Fibroblast of skin of right biceps (primary cell): ENCODE results near the gene ANK2.

ENCODE experiments used
- DNase-seq: peaks from one replicate; pipeline ENCODE4 v3.0.0-alpha.2; 2013

ANK2 gene

GRCh38 chr4:113293043-113293560 is 243.6 kb downstream of the ANK2 start:
- DNase-seq: peak; percentile 58

- DNase-seq: peak; percentile 23
Measured at GRCh38 chr4:113293674-113294073, 244.2 kb downstream of the ANK2 start.

GRCh38 chr4:113294908-113295307 is 245.5 kb downstream of the ANK2 start:
- DNase-seq: no peak

GRCh38 chr4:113300471-113300928 is 251.0 kb downstream of the ANK2 start:
- peak; percentile 77 for DNase-seq

GRCh38 chr4:113302051-113302450 is 252.6 kb downstream of the ANK2 start:
- DNase-seq: peak; percentile 36

GRCh38 chr4:113303315-113303714 is 253.9 kb downstream of the ANK2 start:
- peak; percentile 41 for DNase-seq

GRCh38 chr4:113311047-113311446 is 261.6 kb downstream of the ANK2 start:
- peak; percentile 15 for DNase-seq

- no peak for DNase-seq
Measured at GRCh38 chr4:113312529-113312928, 263.1 kb downstream of the ANK2 start.

- no peak for DNase-seq
Measured at GRCh38 chr4:113314426-113314825, 265.0 kb downstream of the ANK2 start.

- no peak for DNase-seq
Measured at GRCh38 chr4:113316879-113317278, 267.4 kb downstream of the ANK2 start.

- DNase-seq: no peak
Measured at GRCh38 chr4:113317523-113317922, 268.1 kb downstream of the ANK2 start.

GRCh38 chr4:113322736-113323135 is 273.3 kb downstream of the ANK2 start:
- DNase-seq: no peak

GRCh38 chr4:113325876-113326615 is 276.6 kb downstream of the ANK2 start:
- peak; percentile 14 for DNase-seq

- no peak for DNase-seq
Measured at GRCh38 chr4:113327494-113327893, 278.0 kb downstream of the ANK2 start.

- peak; percentile 16 for DNase-seq
Measured at GRCh38 chr4:113328514-113328913, 279.1 kb downstream of the ANK2 start.

- DNase-seq: no peak
Measured at GRCh38 chr4:113330200-113330599, 280.7 kb downstream of the ANK2 start.

GRCh38 chr4:113331811-113332210 is 282.4 kb downstream of the ANK2 start:
- no peak for DNase-seq

- no peak for DNase-seq
Measured at GRCh38 chr4:113332701-113333100, 283.2 kb downstream of the ANK2 start.

- DNase-seq: no peak
Measured at GRCh38 chr4:113335746-113336145, 286.3 kb downstream of the ANK2 start.

GRCh38 chr4:113336556-113336955 is 287.1 kb downstream of the ANK2 start:
- DNase-seq: peak; percentile 11

GRCh38 chr4:113339430-113339813 is 290.0 kb downstream of the ANK2 start:
- no peak for DNase-seq

GRCh38 chr4:113344100-113344499 is 294.6 kb downstream of the ANK2 start:
- no peak for DNase-seq

- DNase-seq: no peak
Measured at GRCh38 chr4:113347245-113347644, 297.8 kb downstream of the ANK2 start.

GRCh38 chr4:113349430-113349829 is 300.0 kb downstream of the ANK2 start:
- DNase-seq: no peak

GRCh38 chr4:113350576-113350975 is 301.1 kb downstream of the ANK2 start:
- peak; percentile 44 for DNase-seq
